ENCODE data around the gene PTPN2. TPM values are rescaled to one million over a fixed set of nuclear protein-coding genes. Genes with fewer than 3 reads are reported as not detected.

Gene PTPN2
- total and polyA plus RNA-seq, 2 experiments from 2014 or later: 49.9 to 65.5 TPM

GRCh38 chr18:12816451-12816850 lies 67.6 kb downstream of the PTPN2 start (continued):
- no peak for TF ChIP-seq ZNF114 (CRISPR knock-in tag; IDR thresholded peaks at IDR 0.05)
- no peak for TF ChIP-seq ETS1 (IDR thresholded peaks at IDR 0.05)
- no peak for TF ChIP-seq STAT1 (IDR thresholded peaks at IDR 0.05; ENCODE audit: unreplicated experiment)
- no peak for TF ChIP-seq CTCF (conservative IDR thresholded peaks at IDR 0.05; ENCODE audit: low read depth in 2 of 2)

DNA sequence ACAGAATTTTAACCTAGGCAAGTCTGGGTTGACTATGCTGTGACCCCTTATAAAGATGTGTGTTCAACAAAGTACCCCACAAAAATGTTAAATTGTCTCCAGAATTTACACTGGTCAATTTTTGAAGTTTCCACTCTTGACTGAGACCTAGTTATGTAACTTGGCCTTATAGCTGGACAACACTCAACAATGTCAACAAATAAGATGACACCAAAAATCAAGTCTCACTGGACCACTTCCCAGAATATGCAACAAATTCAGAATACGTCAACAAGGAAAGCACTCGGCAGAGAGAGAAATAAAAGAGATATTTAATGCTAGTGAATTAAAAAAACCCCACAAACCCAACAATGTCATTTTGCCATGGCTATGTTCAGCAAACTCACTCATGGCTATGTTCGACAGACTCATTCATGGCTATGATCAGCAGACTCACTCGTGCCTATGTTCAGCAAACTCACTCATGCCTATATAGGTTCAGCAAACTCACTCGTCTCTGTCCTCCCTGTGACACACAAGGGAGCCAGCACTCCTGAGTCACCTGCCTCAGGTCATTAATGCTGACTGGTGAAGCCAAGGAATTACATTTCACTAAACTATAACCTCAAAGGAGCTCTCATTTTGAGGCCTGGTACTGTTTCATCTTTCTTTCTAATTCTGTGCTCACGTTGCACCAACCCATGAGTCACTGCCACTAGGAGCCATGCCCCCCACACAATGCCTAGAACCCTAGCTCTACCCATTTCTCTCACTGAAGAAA lies 72.7 kb downstream of the PTPN2 start:
- H3K4me2 ChIP-seq: no peak overlapping the region
- TF ChIP-seq NANOG (IDR thresholded peaks at IDR 0.05; ENCODE audit: borderline replicate concordance) (no peak), REST (IDR thresholded peaks at IDR 0.05; ENCODE audit: unreplicated experiment) (no peak), EZH2phosphoT487 (IDR thresholded peaks at IDR 0.05; ENCODE audit: unreplicated experiment) (no peak), POLR2AphosphoS5 (IDR thresholded peaks at IDR 0.05; ENCODE audit: low read depth) (no peak), ETS1 (IDR thresholded peaks at IDR 0.05) (no peak), STAT1 (IDR thresholded peaks at IDR 0.05; ENCODE audit: unreplicated experiment) (no peak), ZNF114 (CRISPR knock-in tag; IDR thresholded peaks at IDR 0.05) (no peak)
- TF ChIP-seq, protein P1, sequence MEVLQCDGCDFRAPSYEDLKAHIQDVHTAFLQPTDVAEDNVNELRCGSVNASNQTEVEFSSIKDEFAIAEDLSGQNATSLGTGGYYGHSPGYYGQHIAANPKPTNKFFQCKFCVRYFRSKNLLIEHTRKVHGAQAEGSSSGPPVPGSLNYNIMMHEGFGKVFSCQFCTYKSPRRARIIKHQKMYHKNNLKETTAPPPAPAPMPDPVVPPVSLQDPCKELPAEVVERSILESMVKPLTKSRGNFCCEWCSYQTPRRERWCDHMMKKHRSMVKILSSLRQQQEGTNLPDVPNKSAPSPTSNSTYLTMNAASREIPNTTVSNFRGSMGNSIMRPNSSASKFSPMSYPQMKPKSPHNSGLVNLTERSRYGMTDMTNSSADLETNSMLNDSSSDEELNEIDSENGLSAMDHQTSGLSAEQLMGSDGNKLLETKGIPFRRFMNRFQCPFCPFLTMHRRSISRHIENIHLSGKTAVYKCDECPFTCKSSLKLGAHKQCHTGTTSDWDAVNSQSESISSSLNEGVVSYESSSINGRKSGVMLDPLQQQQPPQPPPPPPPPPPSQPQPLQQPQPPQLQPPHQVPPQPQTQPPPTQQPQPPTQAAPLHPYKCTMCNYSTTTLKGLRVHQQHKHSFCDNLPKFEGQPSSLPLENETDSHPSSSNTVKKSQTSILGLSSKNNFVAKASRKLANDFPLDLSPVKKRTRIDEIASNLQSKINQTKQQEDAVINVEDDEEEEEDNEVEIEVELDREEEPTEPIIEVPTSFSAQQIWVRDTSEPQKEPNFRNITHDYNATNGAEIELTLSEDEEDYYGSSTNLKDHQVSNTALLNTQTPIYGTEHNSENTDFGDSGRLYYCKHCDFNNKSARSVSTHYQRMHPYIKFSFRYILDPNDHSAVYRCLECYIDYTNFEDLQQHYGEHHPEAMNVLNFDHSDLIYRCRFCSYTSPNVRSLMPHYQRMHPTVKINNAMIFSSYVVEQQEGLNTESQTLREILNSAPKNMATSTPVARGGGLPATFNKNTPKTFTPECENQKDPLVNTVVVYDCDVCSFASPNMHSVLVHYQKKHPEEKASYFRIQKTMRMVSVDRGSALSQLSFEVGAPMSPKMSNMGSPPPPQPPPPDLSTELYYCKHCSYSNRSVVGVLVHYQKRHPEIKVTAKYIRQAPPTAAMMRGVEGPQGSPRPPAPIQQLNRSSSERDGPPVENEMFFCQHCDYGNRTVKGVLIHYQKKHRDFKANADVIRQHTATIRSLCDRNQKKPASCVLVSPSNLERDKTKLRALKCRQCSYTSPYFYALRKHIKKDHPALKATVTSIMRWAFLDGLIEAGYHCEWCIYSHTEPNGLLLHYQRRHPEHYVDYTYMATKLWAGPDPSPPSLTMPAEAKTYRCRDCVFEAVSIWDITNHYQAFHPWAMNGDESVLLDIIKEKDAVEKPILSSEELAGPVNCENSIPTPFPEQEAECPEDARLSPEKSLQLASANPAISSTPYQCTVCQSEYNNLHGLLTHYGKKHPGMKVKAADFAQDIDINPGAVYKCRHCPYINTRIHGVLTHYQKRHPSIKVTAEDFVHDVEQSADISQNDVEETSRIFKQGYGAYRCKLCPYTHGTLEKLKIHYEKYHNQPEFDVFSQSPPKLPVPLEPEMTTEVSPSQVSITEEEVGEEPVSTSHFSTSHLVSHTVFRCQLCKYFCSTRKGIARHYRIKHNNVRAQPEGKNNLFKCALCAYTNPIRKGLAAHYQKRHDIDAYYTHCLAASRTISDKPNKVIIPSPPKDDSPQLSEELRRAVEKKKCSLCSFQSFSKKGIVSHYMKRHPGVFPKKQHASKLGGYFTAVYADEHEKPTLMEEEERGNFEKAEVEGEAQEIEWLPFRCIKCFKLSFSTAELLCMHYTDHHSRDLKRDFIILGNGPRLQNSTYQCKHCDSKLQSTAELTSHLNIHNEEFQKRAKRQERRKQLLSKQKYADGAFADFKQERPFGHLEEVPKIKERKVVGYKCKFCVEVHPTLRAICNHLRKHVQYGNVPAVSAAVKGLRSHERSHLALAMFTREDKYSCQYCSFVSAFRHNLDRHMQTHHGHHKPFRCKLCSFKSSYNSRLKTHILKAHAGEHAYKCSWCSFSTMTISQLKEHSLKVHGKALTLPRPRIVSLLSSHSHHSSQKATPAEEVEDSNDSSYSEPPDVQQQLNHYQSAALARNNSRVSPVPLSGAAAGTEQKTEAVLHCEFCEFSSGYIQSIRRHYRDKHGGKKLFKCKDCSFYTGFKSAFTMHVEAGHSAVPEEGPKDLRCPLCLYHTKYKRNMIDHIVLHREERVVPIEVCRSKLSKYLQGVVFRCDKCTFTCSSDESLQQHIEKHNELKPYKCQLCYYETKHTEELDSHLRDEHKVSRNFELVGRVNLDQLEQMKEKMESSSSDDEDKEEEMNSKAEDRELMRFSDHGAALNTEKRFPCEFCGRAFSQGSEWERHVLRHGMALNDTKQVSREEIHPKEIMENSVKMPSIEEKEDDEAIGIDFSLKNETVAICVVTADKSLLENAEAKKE (CRISPR knock-in tag; IDR thresholded peaks at IDR 0.05): no peak
- no peaks in the 10 kb centered on the region for H3K4me1 ChIP-seq (ENCODE audit: insufficient read depth)
- H3K27me3 ChIP-seq (ENCODE audit: insufficient read depth): no peaks in the 10 kb centered on the region
- no peaks in the 10 kb centered on the region; the same call in 1 of the 2 replicates for H3K36me3 ChIP-seq (ENCODE audit: insufficient read depth)
- no peaks in the 10 kb centered on the region for H3K4me1 Mint-ChIP-seq
- no peaks in the 10 kb centered on the region for H3K27me3 Mint-ChIP-seq (ENCODE audit: insufficient read depth, low read depth, poor library complexity)
- DNase-seq (ENCODE audit: low spot score) (no peak), ATAC-seq (no peak)
- H3K4me3 ChIP-seq: no peak overlapping the region
- H3K79me2 ChIP-seq (replicated peaks; ENCODE audit: insufficient read depth): peaks cover 4% of the 10 kb centered on the region; the same call in 1 of the 2 replicates
- H4K20me1 ChIP-seq (replicated peaks; ENCODE audit: insufficient read depth): no peaks in the 10 kb centered on the region
- no peaks in the 10 kb centered on the region for H3F3A ChIP-seq (replicated peaks; ENCODE audit: low read depth)
- no peak overlapping the region for H2AFZ ChIP-seq
- peaks cover 31% of the 10 kb centered on the region for H3K36me3 Mint-ChIP-seq (ENCODE audit: low read depth)
- no peaks in the 10 kb centered on the region for H3K9me2 ChIP-seq (ENCODE audit: insufficient read depth)
- H3K9me3 Mint-ChIP-seq: no peaks in the 10 kb centered on the region
- H3K27ac ChIP-seq (ENCODE audit: low read depth): no peak overlapping the region
- no peak overlapping the region for H3K27ac Mint-ChIP-seq
- no peak overlapping the region for H3K4me3 Mint-ChIP-seq

Data from GM23338 (cell line).